ENCODE results near the gene EFHC2.

- no peak for TF ChIP-seq CTCF (IDR thresholded peaks at IDR 0.05; ENCODE audit: low read depth, low read length, missing input control)
- TF ChIP-seq MAX (IDR thresholded peaks at IDR 0.05) = no peak
These were observed 169.4 kb downstream of the EFHC2 start for GRCh38 chrX:44174061-44174460.

Data from liver (tissue), 2 donors.